ENCODE measurements around the gene CFAP61.
"Not testable (repeated sequence)": the region's sequence is repeated elsewhere in the genome, so short reads cannot be mapped to it uniquely, and the experiment has no call there.

CFAP61 gene

DNA sequence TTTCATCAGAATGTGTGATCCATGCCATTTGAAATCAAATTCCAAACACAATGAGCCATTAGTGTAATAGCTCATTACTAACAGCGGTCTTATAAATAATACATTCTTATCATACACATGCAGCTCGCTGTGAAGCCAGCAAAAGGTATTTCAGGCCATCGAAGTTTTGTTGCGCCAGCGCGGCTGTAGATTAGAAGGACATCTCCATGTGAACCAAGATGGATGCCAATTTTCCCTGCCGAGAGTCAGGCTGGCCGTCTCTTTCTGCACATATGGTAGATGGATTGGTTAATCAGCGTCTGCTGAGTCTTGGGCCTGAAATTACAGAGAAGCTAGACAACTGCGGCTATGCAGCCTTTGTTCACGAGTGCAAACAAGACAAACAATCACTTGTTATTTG is 44.1 kb downstream of the CFAP61 start:
- no peak for DNase-seq

DNA sequence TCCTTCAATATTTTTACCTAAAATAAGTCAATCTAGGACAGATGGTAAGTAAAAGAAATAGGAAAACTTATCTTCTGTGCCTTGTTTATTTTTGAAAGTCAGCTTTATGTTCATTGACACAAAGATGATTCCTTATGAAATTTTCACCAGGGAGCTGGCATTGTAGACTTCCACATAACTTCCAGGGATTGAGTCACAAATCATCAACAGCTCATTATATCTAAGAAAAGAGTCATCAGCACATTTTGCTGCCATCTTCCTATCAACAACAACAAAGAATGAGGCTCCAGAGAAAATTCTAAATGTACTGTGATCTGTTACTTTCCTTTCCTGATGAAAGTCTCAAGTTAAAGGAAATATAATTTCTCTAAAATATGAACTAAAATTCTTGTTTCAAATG is 48.5 kb downstream of the CFAP61 start:
- DNase-seq = no peak

DNA sequence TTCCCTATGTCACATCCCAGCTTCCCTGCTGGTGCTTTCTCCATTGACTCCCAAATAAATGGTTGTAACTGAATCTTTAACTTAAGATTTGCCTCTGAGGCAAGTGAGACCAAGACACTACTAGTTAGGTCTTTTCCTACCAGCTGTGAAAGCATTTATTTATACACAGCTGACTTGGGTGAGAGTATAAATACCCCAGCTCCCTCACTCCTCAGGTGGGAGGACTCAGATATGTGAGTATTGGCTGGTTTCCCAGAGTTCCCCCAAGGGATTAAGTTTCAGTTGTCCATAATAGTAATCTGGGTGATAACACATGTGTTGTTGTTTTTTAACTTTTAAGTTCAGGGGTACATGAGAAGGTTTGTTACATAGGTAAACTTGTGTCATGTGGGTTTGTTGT is 49.8 kb downstream of the CFAP61 start:
- no peak for DNase-seq

DNA sequence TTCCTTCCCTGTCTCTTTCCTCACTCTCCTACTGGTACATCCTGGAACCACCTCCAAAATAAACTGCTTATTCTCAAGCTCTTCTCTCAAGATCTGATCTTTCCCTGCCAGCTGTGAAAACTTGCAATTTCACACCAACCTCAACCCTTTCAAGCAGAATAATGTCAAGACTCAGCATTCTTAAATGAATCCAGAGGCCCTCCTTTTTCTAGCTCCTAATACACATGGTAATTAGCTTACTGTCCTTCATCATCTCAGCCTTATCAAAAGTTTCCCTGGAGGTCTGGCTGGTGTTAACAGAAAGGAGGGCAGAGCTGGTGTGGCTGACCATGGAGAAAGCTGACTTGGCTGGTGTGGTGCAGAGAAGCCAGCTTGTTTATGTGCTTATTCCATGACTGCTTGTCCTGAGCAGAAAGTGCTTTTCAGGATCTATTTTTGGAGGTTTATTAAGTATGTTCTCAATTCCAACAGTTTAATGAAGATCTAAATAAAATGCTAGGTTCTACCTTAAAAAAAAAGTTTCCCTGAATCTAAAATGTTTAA is 50.5 kb downstream of the CFAP61 start:
- DNase-seq = no peak

DNA sequence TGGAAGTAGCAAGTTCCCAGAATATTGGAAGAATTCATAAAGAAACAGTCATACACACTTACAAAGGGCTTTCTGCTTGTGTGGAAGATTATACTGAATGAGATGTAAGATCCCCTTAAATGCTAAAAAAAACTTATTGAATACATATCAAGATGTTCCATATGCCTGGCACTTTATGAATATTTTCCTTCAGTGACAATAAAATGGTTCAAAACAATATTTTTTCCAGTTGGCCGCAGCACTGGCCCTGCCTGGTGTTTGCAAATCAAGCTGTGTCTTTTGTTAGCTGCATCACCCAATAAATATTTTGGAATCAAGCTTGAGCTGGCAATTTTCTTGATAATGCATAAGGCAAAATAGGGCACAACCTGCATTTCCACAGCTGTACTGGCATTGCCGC is 51.2 kb downstream of the CFAP61 start:
- DNase-seq = no peak

DNA sequence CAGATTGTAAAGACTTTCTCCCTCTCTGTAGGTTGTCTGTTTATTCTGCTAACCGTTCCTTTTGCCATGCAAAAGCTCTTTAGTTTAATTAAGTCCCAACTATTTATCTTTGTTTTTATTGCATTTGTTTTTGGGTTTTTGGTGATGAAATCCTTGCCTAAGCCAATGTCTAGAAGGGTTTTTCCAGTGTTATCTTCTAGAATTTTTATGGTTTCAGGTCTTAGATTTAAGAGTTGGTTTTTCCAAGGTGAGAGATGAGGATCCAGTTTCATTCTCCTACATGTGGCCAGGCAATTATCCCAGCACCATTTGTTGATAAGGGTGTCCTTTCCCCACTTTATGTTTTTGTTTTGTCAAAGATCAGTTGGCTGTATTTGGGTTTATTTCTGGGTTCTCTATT is 70.9 kb downstream of the CFAP61 start:
- not testable (repeated sequence) for DNase-seq

DNA sequence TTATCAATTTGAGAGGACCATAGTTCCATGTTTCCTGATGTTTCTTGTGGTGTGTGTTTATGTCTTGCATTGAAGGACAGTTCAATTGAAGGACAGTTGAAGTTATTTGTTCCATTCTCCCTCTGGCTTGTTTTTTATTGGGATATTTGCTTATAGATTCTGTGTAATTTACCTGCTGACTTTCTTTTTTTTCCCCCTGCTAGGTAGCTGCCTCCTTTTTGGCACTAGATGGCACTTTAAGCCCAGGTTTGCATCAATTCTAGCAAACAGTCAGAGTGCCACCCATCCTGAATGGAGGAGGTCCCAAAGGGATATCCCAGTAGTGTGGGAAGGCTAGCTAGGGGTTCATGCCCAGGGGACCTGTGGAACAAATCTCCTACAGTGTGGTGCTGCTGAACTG is 78.1 kb downstream of the CFAP61 start:
- DNase-seq = no peak

DNA sequence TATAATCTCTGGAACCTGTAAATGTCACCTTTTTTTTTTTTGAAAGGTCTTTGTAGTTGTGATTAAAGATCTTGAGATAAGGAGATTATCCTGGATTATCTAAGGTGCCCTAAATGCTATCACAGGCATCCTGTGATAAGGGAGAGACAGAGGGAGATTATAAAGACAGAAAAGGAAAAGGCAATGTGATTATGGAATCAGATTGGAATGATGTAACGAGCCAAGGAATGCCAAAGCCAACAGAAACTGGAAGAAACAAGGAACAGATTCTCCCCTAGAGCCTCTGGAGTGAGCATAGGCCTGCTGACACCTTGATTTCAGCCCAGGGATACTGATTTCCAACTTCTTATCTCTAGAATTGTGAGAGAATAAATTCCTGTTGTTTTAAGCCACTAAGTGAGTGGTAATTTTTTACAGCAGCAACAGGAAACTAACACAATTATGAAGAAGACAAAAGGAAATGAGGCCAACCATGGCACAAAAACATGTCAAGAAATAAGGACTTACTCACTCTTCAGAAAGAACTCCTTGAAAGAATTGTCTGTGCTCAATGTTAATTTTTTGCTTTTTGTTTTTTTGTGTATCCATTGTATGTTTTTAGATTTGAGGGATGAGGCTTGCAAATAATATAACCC is 82.7 kb downstream of the CFAP61 start:
- no peak for DNase-seq

DNA sequence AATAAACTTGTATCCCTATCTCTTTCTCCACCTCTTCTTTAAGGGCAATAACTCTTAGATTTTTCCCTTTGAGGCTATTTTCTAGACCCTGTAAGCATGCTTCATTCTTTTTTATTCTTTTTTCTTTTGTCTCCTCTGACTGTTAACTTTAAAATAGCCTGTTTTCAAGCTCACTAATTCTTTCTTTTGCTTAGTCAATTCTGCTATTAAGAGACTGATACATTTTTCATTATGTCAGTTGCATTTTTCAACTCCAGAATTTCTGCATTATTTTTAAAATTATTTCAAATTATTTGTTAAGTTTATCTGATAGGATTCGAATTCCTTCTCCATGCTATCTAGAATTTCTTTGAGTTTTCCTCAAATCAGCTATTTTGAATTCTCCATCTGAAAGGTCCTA is 84.0 kb downstream of the CFAP61 start:
- DNase-seq = no peak

DNA sequence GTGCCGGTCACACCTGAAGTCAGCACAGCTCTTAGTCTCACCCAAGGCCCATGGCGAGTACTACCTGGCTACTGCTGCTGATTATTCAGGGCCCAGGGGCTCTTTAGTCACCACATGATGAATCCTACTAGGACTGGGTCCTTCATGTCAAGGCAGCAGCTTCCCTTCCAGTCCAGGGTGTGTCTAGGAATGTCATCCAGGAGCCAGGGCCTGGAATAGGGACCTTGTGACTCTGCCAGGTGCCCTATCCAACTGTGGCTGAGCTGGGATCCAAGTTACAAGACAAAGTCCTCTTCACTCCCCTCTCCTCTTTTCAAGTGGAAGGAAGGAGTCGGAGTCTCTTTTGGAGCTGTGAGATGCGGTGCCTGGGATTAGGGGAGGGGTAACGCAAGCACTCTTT is 85.5 kb downstream of the CFAP61 start:
- DNase-seq = no peak

DNA sequence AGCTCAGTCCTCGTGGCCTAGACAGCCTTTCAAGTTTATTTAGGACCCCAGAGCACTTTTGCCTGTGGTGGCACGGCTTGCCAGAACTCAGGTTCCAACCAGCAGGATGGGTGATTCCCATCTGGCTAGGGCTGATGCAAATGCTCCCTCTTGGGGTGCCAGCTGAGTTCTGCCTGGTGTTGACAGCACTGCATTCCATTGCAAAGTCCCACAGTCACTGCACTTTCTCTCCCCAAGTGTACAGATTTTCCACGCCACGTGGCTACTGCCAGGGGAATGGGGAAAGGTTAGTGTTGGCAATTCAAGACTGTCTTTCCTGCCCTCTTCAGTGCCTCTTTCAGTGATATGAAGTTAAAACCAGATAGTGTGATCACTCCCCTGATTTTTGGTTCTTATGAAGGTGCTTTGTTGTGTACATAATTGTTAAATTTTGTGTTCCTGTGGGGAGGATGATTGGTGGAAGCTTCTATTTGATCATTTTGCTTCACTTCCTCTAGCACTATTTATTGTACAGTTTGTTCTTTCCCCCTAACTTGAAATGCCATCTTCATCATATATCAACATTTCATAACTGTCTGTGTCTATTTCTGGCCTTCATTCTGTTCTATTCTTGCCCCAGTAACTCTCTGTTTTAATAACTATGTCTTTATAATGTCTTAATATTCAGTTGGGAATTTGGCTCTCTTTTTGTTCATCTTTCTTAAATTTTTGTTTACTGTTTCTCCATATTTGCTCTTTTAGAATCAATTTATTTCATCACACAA is 86.2 kb downstream of the CFAP61 start:
- DNase-seq = no peak

DNA sequence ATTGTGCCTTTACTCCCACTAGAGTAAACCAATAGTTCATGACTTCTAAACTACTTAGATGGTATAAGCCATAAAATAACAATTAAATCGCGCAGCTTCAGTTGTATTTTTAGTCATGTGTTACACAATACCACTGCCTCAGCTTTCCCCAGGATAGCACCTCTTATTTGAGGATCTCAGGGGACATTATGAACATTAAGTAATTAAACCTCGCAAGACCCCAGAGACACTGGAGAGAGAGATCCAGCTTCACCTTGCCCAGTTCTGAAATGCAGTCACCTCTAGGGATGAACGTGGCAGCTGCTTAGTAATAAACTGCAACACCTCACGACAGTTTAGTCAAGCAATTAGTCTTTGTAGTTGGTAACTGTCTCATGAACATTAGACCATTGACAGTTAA is 87.1 kb downstream of the CFAP61 start:
- DNase-seq = no peak

DNA sequence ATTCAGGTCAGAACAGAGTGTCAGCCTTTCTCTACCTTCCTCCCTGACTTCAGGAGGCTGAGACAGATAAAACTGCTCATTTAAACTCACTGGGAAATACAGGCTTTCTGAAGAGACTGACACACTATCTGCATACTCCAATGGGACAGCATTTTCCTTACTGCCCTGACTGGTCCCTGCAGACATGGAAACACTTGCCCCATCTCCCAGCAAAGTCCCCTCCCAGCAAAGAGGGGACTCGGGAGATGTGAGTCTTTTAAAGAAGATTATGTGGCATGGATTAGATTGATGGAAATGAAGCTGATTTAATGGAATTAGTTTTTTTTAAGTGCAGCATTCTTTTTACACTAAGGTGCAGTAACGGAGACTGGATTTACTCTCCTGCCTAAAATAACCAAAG is 90.8 kb downstream of the CFAP61 start:
- DNase-seq = no peak

DNA sequence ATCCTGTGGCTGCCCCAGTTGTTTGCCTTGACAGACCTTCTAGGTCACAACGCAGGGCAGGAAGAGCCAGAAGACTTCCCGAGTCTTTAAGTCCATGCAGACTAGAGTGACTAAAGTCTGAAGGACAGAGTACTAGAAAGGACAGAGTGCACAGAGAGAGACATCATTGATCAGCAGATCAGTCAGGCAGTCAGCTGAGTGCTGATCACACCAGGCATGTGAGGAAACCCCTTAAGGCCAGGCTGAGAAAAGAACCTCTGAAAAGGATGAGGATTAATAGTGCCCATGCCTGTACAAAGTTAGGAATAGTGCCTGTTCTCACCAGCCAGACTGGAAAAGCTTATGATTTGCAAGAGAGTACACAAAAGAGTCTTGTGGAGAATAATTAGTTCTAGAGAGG is 91.3 kb downstream of the CFAP61 start:
- no peak for DNase-seq

DNA sequence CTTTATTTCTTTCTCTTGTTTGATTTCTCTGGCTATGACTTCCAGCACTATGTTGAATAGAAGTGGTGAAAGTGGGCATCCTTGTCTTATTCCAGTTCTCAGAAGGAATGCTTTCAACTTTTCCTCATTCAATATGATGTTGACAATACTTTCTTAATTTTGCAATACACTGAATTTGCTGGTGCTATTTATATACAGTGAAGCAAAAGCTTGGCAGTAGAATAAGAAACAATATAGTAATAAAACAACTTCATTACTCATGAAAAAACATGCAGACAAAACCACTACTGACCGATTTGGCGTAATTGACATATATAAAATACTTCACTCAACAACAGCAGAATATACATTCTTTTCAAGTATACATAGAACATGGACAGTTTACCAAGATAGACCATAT is 96.4 kb downstream of the CFAP61 start:
- DNase-seq = no peak

DNA sequence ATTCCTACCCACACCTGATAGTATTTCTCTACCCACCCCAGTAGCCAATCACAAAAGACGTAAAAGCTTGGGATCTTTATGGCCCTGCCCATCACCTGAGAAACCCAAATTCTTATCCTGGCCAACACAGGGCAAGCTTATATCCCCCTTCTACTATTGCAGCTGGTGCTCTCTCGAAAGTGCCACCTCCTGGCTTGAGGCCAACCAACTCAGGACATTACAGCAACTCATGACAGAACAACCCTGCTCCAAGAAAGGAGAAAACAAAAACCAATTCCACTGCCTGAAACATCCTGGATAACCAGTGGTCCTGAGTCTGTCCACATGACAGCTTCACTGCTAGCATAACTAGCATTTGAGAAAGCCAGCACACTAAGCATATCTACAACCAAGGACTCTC is 97.9 kb downstream of the CFAP61 start:
- no peak for DNase-seq

DNA sequence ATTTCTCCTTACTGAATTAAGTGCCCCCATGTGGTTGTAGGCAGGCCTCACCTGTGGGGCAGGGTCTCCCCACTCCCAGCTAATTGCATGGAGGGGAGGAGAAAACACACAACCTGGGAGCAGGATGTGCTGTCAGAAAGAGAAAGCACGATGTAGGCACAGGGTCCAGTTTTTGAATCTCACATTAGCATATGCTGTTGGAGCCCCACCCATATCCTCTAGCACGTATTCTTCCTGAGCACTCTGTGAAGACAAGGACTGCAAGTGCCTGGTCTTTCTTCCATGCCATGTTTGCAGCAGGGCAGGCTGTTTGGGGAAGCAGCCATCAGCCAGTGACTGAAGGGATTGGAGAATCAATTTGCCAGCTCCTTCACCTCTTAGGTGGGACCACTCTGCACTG is 108.2 kb downstream of the CFAP61 start:
- no peak for DNase-seq

DNA sequence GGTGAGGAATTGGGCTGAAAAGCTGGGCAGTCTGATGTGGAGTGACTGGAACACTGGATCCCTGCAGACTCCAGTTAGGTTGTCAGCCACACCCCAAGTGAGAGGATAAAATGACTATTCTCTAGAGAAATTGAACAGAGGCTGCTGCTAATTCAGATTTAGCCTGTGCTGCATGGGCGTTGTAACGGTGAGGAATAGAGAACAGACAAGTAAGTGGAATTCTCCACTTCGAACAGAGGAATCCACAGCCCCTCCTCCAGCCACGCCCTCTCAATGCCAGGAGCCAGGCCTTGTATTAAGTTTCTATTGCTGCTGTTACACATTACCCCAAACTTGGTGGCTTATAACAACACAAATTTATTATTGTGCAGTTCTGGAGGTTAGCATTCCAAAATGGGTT is 109.3 kb downstream of the CFAP61 start:
- DNase-seq = no peak

DNA sequence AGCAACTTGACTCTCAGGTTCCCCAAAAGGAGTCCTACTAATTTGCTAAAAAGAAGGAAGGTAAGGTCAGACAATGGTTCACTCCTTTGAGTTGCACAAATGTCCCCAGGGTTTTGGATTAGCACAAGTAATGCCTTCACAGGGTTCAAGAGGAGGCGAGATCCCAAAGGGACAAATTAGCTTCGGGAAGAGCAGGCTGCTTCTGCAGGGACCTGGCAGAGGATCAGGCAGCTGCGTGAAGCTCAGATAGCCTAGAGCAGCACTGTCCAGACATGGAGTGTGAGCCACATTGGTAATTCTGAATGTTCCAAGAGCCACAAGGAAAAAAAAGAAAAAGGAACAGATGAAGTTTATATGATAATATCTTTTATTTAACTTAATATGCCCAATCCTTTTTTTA is 115.4 kb downstream of the CFAP61 start:
- DNase-seq = no peak

DNA sequence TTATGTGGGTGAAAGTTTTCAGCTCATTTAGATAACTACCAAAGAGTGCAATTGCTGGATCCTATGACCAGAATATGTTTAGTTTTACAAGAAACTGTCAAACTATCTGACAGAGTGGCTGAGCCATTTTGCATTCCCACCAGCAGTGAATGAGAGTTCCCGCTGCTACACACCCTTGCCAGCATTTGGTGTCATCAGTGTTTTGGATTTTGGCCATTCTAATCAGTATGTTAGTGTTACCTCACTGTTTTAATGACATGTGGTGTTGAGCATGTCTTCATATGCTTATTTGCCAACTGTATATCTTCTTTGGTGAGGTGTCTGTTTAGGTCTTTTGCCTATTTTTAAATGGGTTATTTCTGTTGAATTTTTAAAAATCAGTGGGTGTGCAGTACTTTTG is 120.9 kb downstream of the CFAP61 start:
- no peak for DNase-seq

DNA sequence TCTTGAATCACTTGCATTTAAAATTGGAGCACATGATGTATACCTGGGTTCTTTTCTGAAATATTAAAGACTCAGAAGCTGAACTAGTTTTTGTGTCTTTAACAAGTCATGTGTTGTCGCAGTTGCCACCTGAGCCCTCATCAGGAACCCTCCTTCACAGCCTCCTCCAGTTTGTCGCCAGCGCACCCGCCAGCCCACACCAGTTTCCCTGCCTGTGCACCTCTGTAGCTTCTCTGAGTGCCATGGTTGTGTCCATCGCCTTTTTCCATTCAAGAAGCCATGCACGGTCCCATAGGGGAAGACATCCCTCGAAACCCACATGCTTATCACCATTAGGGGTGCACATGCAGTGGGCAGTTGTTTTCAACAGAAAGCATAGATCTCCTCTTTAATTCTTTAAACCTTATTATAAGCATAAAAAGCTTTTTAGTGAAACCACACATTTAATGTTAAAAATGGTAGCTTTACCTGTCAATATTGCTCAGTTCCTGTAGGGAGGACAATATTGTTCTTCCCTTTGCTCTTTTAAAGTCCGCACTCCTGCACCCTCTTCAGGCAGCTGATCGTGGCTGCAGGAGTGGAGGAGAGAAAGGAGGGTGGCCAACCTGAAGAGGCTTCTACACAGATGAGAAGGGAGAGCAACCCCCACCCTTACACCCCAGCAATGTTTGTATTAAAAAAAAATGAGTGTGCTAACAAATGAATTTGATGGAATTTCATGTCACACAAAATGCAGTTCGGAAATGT is 121.9 kb downstream of the CFAP61 start:
- DNase-seq = no peak

DNA sequence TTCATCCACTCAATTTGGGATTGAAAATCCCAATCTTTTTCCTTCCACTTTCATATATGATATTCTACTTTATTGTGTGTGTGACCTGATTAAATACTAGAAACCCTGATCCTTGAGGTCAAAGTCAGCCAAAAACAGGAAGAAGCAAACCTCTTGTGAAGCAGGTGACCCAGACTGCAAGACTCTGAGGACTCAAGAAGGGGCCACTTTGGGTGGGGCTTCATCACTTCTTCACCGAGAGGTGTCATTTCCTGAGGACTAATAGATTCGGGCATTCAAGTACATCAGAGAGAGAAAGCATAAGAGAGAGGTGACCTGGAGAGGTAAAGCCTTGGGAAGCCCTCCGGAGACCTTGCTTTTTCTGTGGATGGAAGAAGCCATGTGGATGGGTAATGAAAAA is 129.0 kb downstream of the CFAP61 start:
- DNase-seq = no peak

DNA sequence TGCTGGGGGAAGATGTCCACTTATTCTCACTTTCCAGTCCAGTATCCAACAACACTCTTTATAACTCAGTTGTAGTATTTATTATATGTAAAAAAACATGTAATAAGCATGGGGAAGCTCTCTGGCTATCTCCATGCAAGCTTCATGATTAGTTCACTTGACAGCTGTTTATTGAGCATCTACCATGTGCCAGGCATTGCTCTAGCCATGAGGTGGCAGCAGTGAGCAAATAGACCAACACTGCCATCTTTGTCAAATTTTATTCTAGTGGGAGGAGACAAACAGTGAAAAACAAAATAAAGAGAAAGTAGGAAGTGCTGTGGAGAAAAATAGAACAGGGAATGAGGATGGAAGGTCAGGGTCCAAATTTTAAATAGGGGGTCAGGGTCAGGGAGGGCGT is 131.8 kb downstream of the CFAP61 start:
- DNase-seq = no peak

DNA sequence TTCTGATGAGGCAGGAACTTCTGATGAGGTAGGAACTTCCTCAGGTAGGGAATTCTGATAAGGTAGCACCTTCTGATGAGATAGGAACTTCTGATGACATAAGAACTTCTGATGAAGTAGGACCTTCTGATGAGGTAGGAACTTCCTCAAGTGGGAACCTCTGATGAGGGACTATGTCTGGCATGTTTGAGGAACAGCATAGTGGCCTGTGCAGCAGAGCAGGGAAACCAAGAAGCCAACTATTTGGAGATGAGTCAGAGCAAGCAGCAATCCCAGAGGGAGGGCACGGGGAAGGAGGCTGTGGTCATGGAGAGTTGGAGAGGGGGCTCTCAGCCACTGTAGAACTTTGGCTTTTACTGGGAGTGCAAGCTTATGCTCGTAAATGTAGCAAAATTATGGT is 132.4 kb downstream of the CFAP61 start:
- no peak for DNase-seq

All from activated CD4-positive, alpha-beta T cell treated with anti-CD3 and anti-CD28 coated beads, Interleukin-2, amount 50 U/mL, for 1 hour (primary cell).